ENCODE measurements around the gene TSSK3.

The TSSK3 gene

GRCh38 chr1:32400876-32401631, 38.7 kb downstream of the TSSK3 start:
- peak in 1 of 2 donors; percentile 65 for ATAC-seq

GRCh38 chr1:32404946-32405345, 42.6 kb downstream of the TSSK3 start:
- no peak for ATAC-seq

- no peak for ATAC-seq
Measured at GRCh38 chr1:32405672-32406467, 43.5 kb downstream of the TSSK3 start.

- no peak for ATAC-seq
Measured at GRCh38 chr1:32406629-32407111, 44.3 kb downstream of the TSSK3 start.

GRCh38 chr1:32411261-32411660, 48.9 kb downstream of the TSSK3 start:
- no peak for ATAC-seq

GRCh38 chr1:32413507-32414185, 51.3 kb downstream of the TSSK3 start:
- peak; percentile 69 to 93 for ATAC-seq
